ENCODE measurements around the gene APBA2.

The APBA2 gene

DNA sequence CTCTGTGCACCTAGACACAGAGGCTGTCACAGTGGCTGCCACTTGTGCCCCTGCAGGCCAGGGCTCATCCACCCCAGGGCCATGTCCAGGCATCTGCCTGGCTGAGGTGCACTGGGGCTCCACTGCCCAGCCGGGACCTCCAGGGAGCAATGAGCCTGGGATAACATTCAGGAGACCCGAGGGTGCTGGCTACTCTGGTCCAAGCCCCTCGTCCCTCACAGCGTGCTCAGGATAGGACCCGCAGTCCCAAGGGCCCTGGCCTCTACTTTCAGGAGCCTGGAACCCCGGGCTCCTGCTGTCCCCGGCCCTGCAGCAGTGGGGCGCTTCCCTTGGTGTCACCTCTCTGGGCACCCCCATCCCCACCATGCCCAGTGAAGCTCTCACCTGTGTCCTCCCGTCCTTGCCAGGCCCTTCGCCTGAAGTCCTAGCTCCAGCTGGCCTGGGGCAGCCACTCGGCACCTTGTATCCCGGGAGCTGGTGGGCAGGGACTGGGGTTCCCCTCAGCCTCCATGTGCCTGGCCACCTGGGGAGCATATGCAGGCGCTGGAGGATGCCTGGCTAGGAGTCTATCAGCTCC lies 226.0 kb downstream of the APBA2 start:
- TF ChIP-seq CTCF (IDR thresholded peaks at IDR 0.05; ENCODE audit: insufficient read depth, missing control alignments), result no peak
- DNase-seq (ENCODE audit: insufficient read length, low spot score) (no peak), FAIRE-seq (no peak)

- no peak for DNase-seq (ENCODE audit: insufficient read length, low spot score)
- FAIRE-seq, result no peak
- TF ChIP-seq CTCF (IDR thresholded peaks at IDR 0.05; ENCODE audit: insufficient read depth, missing control alignments), result no peak
These were observed 227.8 kb downstream of the APBA2 start for GRCh38 chr15:29113336-29114220.

GRCh38 chr15:29114221-29115092 lies 228.7 kb downstream of the APBA2 start:
- DNase-seq (ENCODE audit: insufficient read length, low spot score), result no peak
- FAIRE-seq, result no peak
- TF ChIP-seq CTCF (IDR thresholded peaks at IDR 0.05; ENCODE audit: insufficient read depth, missing control alignments), result no peak

GRCh38 chr15:29115093-29115991 lies 229.6 kb downstream of the APBA2 start:
- TF ChIP-seq CTCF (IDR thresholded peaks at IDR 0.05; ENCODE audit: insufficient read depth, missing control alignments), result no peak
- DNase-seq (ENCODE audit: insufficient read length, low spot score) (no peak), FAIRE-seq (no peak)

DNA sequence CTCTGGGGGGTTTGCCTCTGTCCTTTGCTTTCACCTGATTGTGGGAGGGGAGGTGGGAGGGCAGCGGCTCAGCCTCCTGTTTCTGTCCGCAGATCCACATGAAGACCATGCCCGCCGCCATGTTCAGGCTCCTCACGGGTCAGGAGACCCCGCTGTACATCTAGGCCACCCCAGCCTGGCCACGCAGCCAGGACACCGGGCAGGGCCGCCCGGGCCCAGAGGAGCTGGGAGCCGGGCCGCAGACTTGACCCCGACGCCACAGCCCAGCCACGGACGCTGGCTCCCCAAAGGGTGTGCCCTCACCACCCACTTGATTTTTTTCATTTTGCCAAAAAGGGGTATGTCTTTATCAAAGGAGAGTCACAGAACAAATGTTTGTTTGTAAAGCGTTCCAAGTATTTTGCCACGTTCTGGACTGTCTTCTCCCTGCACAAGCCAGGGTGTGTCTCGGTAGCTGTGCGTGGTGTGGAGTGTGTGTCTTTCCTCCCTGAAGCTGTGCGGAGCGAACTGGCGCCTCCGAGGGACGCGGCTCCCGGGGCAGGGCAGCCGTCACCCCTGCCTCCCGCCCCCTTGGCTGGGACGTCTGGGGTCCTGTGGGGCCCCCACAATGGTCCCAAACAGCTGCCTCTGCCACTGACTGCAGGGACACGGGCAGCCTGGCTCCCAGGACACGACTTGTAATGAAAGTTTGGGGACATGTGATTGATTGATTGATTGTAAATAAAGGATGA lies 231.4 kb downstream of the APBA2 start:
- DNase-seq (ENCODE audit: insufficient read length, low spot score) (no peak), FAIRE-seq (no peak)
- no peak for TF ChIP-seq CTCF (IDR thresholded peaks at IDR 0.05; ENCODE audit: insufficient read depth, missing control alignments)

DNA sequence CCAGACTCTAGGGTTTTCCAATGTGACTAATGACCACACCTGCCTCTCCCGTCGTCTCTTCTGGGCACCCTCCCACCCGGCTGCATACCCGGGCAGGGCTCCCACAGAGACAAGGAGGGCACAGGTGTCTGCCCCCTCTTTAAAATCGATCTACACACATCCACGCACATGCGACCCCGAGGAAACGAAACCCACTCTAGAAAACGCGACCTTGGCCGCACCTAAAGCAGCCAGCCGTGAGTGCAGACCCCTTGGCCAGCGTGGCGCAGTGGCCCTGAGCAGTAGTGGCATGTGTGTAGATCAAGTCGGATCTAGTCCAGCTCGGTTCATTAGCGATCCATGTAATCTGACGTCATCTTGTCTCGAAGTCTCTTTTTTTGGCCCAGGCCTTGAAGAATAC lies 232.0 kb downstream of the APBA2 start:
- TF ChIP-seq CTCF (IDR thresholded peaks at IDR 0.05; ENCODE audit: insufficient read depth, missing control alignments), result no peak
- FAIRE-seq (no peak), DNase-seq (ENCODE audit: insufficient read length, low spot score) (no peak)
